ENCODE measurements around the gene BRD9.
A peak's percentile ranks its signal among the peaks of the same experiment; 100 is the strongest.
"Not testable (repeated sequence)": the region's sequence is repeated elsewhere in the genome, so short reads cannot be mapped to it uniquely, and the experiment has no call there.

The BRD9 gene

GRCh38 chr5:929596-929995, 37.0 kb upstream of the BRD9 start:
- no peak for DNase-seq (ENCODE audit: extremely low read depth, low read depth)
- no peak for TF ChIP-seq CTCF (IDR thresholded peaks at IDR 0.05; ENCODE audit: low read depth, low read length)

DNA sequence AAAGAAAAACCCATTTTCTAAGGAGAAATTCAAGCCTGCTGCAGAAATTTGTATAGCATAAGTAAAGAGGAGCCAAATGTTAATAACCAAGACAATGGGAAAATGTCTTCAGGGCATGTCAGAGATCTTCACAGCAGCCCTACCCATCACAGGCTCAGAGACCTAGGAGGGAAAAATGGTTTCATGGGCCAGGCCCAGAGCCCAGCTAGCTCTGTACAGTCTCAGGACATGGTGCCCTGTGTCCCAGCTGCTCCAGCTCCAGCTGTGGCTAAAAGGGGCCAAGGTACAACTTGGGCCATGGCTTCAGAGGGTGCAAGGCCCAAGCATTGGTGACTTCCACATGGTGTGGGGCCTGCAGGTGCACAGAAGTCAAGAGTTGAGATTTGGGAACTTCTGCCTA, 36.6 kb upstream of the BRD9 start:
- DNase-seq (ENCODE audit: extremely low read depth, low read depth): not testable (repeated sequence)

GRCh38 chr5:927172-928015, 34.8 kb upstream of the BRD9 start:
- TF ChIP-seq CTCF (IDR thresholded peaks at IDR 0.05; ENCODE audit: low read depth, low read length): no peak
- DNase-seq (ENCODE audit: extremely low read depth, low read depth): no peak

GRCh38 chr5:926417-927171, 34.0 kb upstream of the BRD9 start:
- TF ChIP-seq CTCF (IDR thresholded peaks at IDR 0.05; ENCODE audit: low read depth, low read length): peak; percentile 19
- DNase-seq (ENCODE audit: extremely low read depth, low read depth): no peak

- peak; percentile 27 for DNase-seq (ENCODE audit: extremely low read depth, low read depth)
- peak; percentile 89 for TF ChIP-seq CTCF (IDR thresholded peaks at IDR 0.05; ENCODE audit: low read depth, low read length)
Observed at GRCh38 chr5:923281-923873, 30.8 kb upstream of the BRD9 start.

DNA sequence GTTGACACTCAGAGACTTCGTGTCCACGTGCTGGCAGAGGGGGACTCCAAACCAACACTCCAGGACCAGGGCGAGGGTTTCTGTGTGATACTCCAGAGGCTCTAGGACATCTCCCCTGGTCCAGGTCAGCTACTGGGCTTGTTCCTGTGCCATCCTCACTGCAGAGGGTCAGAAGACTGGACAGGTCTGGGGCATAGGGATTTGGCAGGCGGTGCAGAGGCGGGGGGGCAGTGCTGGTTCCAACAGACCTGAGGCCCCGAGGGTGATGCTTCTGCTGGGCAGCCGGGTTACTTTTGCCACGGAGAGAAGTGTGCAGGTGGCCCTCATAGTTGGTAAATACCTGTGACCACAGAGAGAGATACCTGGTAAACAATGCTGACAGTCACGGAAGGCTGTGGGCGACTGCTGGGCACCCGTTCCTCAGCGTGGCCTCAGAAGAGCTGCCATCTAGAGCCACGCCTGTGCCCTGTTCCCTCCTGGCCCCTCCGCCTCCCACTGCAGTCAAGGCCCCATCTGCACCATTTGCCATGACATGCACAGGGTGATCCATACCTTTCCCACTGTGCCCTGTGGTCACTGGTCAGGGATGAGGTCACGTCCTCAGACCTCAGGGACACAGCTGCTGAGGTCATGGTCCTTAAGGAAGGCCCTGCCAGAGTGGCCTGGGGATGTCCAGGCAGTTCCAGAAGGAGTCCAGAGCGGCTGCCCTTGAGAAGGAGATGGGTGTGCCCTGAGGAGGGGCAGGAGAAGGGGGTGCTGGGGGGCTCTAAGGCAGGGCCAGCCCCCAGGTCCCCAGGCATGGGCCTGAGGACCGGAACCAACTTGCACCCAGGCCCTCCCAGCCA, 30.1 kb upstream of the BRD9 start:
- TF ChIP-seq CTCF (IDR thresholded peaks at IDR 0.05; ENCODE audit: low read depth, low read length): no peak
- DNase-seq (ENCODE audit: extremely low read depth, low read depth): no peak
